HEK293 (cell line): ENCODE results near the gene TIMM10.

ENCODE experiments used
- GFI1B ChIP-seq: fragments of 450-650 bp; formaldehyde crosslinking; IDR thresholded peaks from 2 replicates; pipeline ENCODE4 v1.5.1; 2016; ENCODE audit warnings: missing biosample characterization, missing genetic modification characterization
- HOXA7 ChIP-seq: sonication (generic); formaldehyde crosslinking; IDR thresholded peaks from 2 replicates; pipeline ENCODE4 v1.8.1; 2022; ENCODE audit warnings: missing genetic modification reagents, borderline replicate concordance
- MYNN ChIP-seq: fragments of 450-650 bp; formaldehyde crosslinking; IDR thresholded peaks from 2 replicates; pipeline ENCODE4 v1.5.1; 2016; ENCODE audit warnings: missing biosample characterization, missing genetic modification characterization, borderline replicate concordance
- ZEB2 ChIP-seq: fragments of 450-650 bp; formaldehyde crosslinking; IDR thresholded peaks from 2 replicates; pipeline ENCODE4 v1.5.1; 2016; ENCODE audit warnings: missing biosample characterization, missing genetic modification characterization
- ZNF274 ChIP-seq, 2 experiments: fragments of 200-500 bp in 1 of 2; fragments of 450-650 bp in 1 of 2; sonication (Bioruptor generic) in 1 of 2; formaldehyde crosslinking in 1 of 2; IDR thresholded peaks; 2 replicates each; pipeline versions ENCODE4 v1.5.1 to v1.6.1; 2014 to 2016; ENCODE audit warnings: borderline replicate concordance in 1 of 2, inconsistent platforms in 1 of 2, low read length in 1 of 2, missing biosample characterization in 1 of 2, missing genetic modification characterization in 1 of 2
- ZNF510 ChIP-seq: fragments of 450-650 bp; formaldehyde crosslinking; IDR thresholded peaks from 2 replicates; pipeline ENCODE4 v1.5.1; 2018; ENCODE audit warnings: mild to moderate bottlenecking, missing genetic modification characterization, missing biosample characterization; ENCODE audit not compliant: insufficient replicate concordance
- ZNF629 ChIP-seq: fragments of 450-650 bp; formaldehyde crosslinking; IDR thresholded peaks from 2 replicates; pipeline ENCODE4 v1.5.1; 2017; ENCODE audit warnings: missing biosample characterization, missing genetic modification characterization
- ZNF837 ChIP-seq: fragments of 450-650 bp; formaldehyde crosslinking; IDR thresholded peaks from 2 replicates; pipeline ENCODE4 v1.5.1; 2016; ENCODE audit warnings: missing biosample characterization, missing genetic modification characterization
- TF ChIP-seq, protein P1 (sequence below): fragments of 450-650 bp; formaldehyde crosslinking; IDR thresholded peaks from 2 replicates; pipeline ENCODE4 v1.5.1; 2016; ENCODE audit warnings: missing biosample characterization, missing genetic modification characterization

DNA sequence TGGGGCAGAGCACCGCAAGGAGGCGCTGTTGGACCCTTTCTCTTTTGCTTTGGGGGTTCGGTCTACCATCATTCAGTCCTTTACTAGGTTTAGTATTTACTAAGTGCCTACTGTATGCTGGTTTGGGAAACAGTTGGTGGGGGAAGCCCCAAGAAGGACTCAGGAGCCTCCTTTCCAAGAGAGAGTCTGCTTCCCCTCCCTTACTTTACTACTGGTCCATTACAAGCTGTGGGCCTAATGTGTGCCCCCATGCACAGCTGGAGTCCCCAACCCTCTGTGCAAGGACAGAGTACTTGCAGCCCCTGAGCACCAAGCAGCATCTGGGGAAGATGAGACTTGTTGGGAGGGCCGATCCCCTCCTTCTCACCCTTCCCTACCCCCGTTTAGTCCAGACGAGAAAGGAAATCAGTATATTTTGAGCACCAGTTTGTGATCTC is 37.8 kb upstream of the TIMM10 start:
- TF ChIP-seq ZNF510 (no peak), HOXA7 (CRISPR knock-in tag) (no peak), ZEB2 (tag by site-specific recombination) (no peak), ZNF274 (IDR thresholded peaks at IDR 0.05; ENCODE audit: low read length) (no peak), ZNF274 (tag by site-specific recombination; IDR thresholded peaks at IDR 0.05; ENCODE audit: borderline replicate concordance) (no peak), ZNF629 (tag by site-specific recombination) (no peak), MYNN (tag by site-specific recombination) (no peak), ZNF837 (tag by site-specific recombination) (no peak), GFI1B (no peak)
- TF ChIP-seq, protein P1, sequence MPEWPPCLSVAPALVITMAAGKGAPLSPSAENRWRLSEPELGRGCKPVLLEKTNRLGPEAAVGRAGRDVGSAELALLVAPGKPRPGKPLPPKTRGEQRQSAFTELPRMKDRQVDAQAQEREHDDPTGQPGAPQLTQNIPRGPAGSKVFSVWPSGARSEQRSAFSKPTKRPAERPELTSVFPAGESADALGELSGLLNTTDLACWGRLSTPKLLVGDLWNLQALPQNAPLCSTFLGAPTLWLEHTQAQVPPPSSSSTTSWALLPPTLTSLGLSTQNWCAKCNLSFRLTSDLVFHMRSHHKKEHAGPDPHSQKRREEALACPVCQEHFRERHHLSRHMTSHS (tag by site-specific recombination) = no peak
